NCI-H2227 treated with DMSO at 0.1 percent for 48 hours (cell line): ENCODE data around the gene TMCO4.

ENCODE experiments used
- DNase-seq: peaks from one replicate; lab custom pipeline; 2025; lab: John Stamatoyannopoulos, UW

TMCO4 gene

GRCh38 chr1:19684677-19685076 is 115.0 kb downstream of the TMCO4 start:
- no peak for DNase-seq

- DNase-seq = no peak
These were observed 116.4 kb downstream of the TMCO4 start for GRCh38 chr1:19683351-19683750.

GRCh38 chr1:19682901-19683300 is 116.8 kb downstream of the TMCO4 start:
- no peak for DNase-seq

- DNase-seq = no peak
These were observed 117.5 kb downstream of the TMCO4 start for GRCh38 chr1:19682257-19682656.

GRCh38 chr1:19680644-19681043 is 119.1 kb downstream of the TMCO4 start:
- no peak for DNase-seq

- DNase-seq = no peak
These were observed 120.0 kb downstream of the TMCO4 start for GRCh38 chr1:19679691-19680090.

DNA sequence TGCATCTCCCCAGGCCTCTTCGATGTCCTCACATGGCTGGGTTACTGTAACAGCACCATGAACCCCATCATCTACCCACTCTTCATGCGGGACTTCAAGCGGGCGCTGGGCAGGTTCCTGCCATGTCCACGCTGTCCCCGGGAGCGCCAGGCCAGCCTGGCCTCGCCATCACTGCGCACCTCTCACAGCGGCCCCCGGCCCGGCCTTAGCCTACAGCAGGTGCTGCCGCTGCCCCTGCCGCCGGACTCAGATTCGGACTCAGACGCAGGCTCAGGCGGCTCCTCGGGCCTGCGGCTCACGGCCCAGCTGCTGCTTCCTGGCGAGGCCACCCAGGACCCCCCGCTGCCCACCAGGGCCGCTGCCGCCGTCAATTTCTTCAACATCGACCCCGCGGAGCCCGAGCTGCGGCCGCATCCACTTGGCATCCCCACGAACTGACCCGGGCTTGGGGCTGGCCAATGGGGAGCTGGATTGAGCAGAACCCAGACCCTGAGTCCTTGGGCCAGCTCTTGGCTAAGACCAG is 120.7 kb downstream of the TMCO4 start:
- no peak for DNase-seq

- DNase-seq = no peak
These were observed 121.2 kb downstream of the TMCO4 start for GRCh38 chr1:19678493-19678892.

- DNase-seq = no peak
These were observed 123.2 kb downstream of the TMCO4 start for GRCh38 chr1:19676438-19676922.

- no peak for DNase-seq
These were observed 123.9 kb downstream of the TMCO4 start for GRCh38 chr1:19675797-19676196.

DNA sequence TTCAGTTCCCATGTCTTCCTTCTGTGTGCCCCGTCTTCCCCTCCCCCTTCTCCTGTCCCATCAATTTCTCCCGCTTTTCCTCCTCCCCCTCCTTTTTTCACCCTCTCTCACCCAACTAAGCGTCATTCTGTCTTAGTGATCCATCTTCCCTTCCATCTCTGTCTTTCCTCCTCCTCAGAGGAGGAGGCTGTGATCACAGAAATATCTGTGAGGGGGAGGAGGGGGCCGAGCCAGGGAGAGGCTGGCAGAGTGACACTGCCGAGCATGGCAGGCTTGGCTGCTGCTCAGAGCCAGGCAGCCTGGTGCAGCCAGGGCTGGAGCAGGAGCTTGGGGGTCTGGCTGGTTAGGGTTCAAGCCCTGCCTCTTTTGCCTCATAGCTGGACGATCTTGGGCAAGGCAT is 127.5 kb downstream of the TMCO4 start:
- no peak for DNase-seq

DNA sequence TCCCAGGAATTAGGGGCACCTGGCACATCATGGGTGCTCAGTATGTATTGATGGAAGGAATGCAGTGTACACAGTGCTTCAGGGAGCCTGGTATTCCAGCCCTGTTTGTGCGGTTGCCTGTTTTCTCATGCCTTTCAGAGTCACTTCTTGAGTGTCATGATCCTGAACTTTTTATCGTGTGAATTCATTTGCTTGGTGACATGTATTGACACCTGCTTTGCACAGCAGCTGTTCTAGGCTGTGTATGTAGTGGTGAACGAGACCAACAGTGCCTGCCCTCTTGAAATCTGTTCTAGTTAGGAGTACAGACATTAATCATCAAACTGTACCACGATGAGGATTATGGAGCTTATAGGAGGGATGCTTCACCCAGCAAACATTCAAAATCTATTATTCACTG is 128.9 kb downstream of the TMCO4 start:
- DNase-seq = no peak

- DNase-seq = no peak
These were observed 130.8 kb downstream of the TMCO4 start for GRCh38 chr1:19668888-19669287.

DNA sequence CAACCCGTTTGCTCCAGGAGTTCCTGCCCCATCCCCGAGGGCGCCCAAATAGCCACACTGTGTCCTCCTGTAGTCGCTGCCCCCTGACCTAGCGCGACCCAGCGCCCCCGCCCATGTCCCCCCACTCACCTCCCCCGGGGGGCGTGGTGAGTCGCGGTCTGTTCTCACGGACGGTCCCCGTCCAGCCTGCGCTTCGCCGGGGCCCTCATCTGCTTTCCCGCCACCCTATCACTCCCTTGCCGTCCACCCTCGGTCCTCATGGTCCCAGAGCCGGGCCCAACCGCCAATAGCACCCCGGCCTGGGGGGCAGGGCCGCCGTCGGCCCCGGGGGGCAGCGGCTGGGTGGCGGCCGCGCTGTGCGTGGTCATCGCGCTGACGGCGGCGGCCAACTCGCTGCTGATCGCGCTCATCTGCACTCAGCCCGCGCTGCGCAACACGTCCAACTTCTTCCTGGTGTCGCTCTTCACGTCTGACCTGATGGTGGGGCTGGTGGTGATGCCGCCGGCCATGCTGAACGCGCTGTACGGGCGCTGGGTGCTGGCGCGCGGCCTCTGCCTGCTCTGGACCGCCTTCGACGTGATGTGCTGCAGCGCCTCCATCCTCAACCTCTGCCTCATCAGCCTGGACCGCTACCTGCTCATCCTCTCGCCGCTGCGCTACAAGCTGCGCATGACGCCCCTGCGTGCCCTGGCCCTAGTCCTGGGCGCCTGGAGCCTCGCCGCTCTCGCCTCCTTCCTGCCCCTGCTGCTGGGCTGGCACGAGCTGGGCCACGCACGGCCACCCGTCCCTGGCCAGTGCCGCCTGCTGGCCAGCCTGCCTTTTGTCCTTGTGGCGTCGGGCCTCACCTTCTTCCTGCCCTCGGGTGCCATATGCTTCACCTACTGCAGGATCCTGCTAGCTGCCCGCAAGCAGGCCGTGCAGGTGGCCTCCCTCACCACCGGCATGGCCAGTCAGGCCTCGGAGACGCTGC is 133.9 kb downstream of the TMCO4 start:
- DNase-seq = no peak

DNA sequence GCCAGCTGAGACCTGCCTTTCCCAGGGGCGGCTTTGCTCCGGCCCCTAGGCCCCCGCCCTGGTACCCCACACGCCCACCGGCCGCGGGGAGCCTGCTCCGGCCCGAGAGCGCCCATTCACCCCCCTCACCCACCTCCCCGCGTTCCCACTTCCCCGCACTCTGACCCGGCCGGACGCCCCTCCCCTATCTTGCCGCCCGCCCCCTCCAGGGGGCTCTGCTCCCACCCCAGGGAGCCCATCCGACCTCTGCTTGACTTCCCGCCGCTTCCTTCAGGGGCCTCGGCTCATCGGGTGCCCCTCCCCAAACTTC is 134.6 kb downstream of the TMCO4 start:
- DNase-seq = no peak

- no peak for DNase-seq
These were observed 135.1 kb downstream of the TMCO4 start, which contains the start of gene HTR6 for GRCh38 chr1:19664453-19665185. Gene HTR6 (plus strand): TSS chr1:19664875. CDS start chr1:19665754, 879 bp downstream.

DNA sequence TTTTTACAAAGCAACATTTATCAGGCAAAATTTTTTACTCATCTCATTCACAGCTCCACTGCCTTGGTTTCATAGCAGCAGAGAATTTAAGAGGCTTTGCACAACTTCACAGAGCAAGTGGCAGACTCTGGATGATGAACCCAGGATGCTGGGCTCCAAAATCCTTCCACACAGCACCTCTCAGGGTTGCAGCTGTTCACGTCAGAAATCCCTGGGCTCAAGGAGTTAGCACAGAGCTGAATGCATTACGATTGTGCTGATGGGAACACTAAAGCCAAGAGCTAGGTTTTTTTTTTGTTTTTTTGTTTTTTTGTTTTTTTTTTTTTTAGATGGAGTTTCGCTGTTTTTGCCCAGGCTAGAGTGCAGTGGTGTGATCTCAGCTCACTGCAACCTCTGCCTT is 137.4 kb downstream of the TMCO4 start:
- no peak for DNase-seq

GRCh38 chr1:19661721-19662228 is 137.9 kb downstream of the TMCO4 start:
- DNase-seq = no peak

- no peak for DNase-seq
These were observed 141.5 kb downstream of the TMCO4 start for GRCh38 chr1:19658186-19658585.

DNA sequence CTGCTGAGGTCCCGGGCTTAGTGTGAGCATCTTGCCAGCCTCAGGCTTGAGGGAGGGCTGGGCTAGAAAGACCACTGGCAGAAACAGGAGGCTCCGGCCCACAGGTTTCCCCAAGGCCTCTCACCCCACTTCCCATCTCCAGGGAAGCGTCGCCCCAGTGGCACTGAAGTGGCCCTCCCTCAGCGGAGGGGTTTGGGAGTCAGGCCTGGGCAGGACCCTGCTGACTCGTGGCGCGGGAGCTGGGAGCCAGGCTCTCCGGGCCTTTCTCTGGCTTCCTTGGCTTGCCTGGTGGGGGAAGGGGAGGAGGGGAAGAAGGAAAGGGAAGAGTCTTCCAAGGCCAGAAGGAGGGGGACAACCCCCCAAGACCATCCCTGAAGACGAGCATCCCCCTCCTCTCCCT is 142.2 kb downstream of the TMCO4 start:
- no peak for DNase-seq

DNA sequence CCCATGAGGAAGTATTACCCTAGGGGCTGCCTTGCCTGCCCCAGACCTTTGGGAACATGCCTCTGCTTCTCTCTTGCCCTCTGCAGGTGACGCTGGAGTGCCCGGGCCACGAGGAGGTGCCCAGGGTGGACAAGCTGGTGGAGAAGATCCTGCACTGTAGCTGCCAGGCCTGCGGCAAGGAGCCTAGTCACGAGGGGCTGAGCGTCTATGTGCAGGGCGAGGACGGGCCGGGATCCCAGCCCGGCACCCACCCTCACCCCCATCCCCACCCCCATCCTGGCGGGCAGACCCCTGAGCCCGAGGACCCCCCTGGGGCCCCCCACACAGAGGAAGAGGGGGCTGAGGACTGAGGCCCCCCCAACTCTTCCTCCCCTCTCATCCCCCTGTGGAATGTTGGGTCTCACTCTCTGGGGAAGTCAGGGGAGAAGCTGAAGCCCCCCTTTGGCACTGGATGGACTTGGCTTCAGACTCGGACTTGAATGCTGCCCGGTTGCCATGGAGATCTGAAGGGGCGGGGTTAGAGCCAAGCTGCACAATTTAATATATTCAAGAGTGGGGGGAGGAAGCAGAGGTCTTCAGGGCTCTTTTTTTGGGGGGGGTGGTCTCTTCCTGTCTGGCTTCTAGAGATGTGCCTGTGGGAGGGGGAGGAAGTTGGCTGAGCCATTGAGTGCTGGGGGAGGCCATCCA is 142.8 kb downstream of the TMCO4 start:
- no peak for DNase-seq
